HepG2 (cell line): ENCODE data around the gene NAP1L1. TPM values are rescaled to one million over a fixed set of nuclear protein-coding genes. Genes with fewer than 3 reads are reported as not detected.

Experiments used
- AGO2 ChIP-seq: fragments of 200-400 bp; formaldehyde crosslinking; optimal IDR thresholded peaks from 2 replicates; pipeline ENCODE3; 2017; ENCODE audit warnings: mild to moderate bottlenecking, low read depth, low read length, moderate library complexity
- ATF7-NPFF ChIP-seq: sonication (generic); formaldehyde crosslinking; IDR thresholded peaks from 2 replicates; pipeline ENCODE4 v1.8.1; 2023; ENCODE audit warnings: mild to moderate bottlenecking, low read depth, missing genetic modification reagents, moderate library complexity
- BRD4 ChIP-seq: sonication (generic); formaldehyde crosslinking; IDR thresholded peaks from 2 replicates; pipeline ENCODE4 v1.4.0; 2020; ENCODE audit warnings: missing genetic modification reagents
- CC2D1A ChIP-seq: sonication (generic); formaldehyde crosslinking; IDR thresholded peaks from 2 replicates; pipeline ENCODE4 v1.8.1; 2023; ENCODE audit warnings: mild to moderate bottlenecking, missing genetic modification reagents
- EHMT2 ChIP-seq: fragments of 200-600 bp; sonication (generic); IDR thresholded peaks from 2 replicates; pipeline ENCODE4 v1.7.0; 2017; ENCODE audit warnings: antibody characterized with exemption, low read depth, low read length, borderline replicate concordance
- ETV5 ChIP-seq: IDR thresholded peaks from 2 replicates; pipeline ENCODE4 v1.6.1; 2018; ENCODE audit warnings: missing biosample characterization, missing genetic modification reagents, inconsistent platforms, borderline replicate concordance
- FLYWCH1 ChIP-seq: sonication (generic); formaldehyde crosslinking; IDR thresholded peaks from 2 replicates; pipeline ENCODE4 v1.8.1; 2023; ENCODE audit warnings: mild to moderate bottlenecking, missing genetic modification reagents
- KMT2A ChIP-seq: sonication (generic); formaldehyde crosslinking; IDR thresholded peaks from 2 replicates; pipeline ENCODE4 v1.4.0; 2020; ENCODE audit warnings: missing genetic modification reagents
- NFIB ChIP-seq: sonication (generic); formaldehyde crosslinking; IDR thresholded peaks from 2 replicates; pipeline ENCODE4 v1.9.0; 2021; ENCODE audit warnings: missing genetic modification reagents, mild to moderate bottlenecking, borderline replicate concordance
- POLR2AphosphoS2 ChIP-seq: IDR thresholded peaks from 2 replicates; pipeline ENCODE4 v1.6.1; 2011; ENCODE audit warnings: low read depth, low read length, improper control_type of control experiment
- PPARG ChIP-seq: conservative IDR thresholded peaks from 2 replicates; pipeline ENCODE4 v1.6.1; 2016; ENCODE audit warnings: missing biosample characterization, missing genetic modification reagents
- WIZ ChIP-seq: sonication (generic); formaldehyde crosslinking; IDR thresholded peaks from 2 replicates; pipeline ENCODE4 v1.5.1; 2020; ENCODE audit warnings: mild to moderate bottlenecking, missing genetic modification reagents
- ZBTB21 ChIP-seq: sonication (generic); formaldehyde crosslinking; IDR thresholded peaks from 2 replicates; pipeline ENCODE4 v1.4.0; 2020; ENCODE audit warnings: missing genetic modification reagents
- ZNF180 ChIP-seq: sonication (generic); formaldehyde crosslinking; IDR thresholded peaks from 2 replicates; pipeline ENCODE4 v1.4.0; 2020; ENCODE audit warnings: low read depth, missing genetic modification reagents, borderline replicate concordance
- ZNF3 ChIP-seq: IDR thresholded peaks from 2 replicates; pipeline ENCODE4 v1.7.0; 2017; ENCODE audit warnings: inconsistent platforms
- ZNF441 ChIP-seq: sonication (generic); formaldehyde crosslinking; IDR thresholded peaks from 2 replicates; pipeline ENCODE4 v1.7.0; 2021; ENCODE audit warnings: missing genetic modification reagents, borderline replicate concordance
- ZNF563 ChIP-seq: sonication (generic); formaldehyde crosslinking; IDR thresholded peaks from 2 replicates; pipeline ENCODE4 v1.8.0; 2022; ENCODE audit warnings: mild to moderate bottlenecking, moderate library complexity, missing genetic modification reagents
- ZNF816 ChIP-seq: sonication (generic); formaldehyde crosslinking; IDR thresholded peaks from 2 replicates; pipeline ENCODE4 v1.8.0; 2022; ENCODE audit warnings: missing genetic modification reagents, mild to moderate bottlenecking, borderline replicate concordance
- ZSCAN21 ChIP-seq: sonication (generic); formaldehyde crosslinking; IDR thresholded peaks from 2 replicates; pipeline ENCODE4 v1.8.0; 2022; ENCODE audit warnings: mild to moderate bottlenecking, missing genetic modification reagents, moderate library complexity, borderline replicate concordance
- polyA plus RNA-seq, 8 experiments: library from polyadenylated mRNA; depleted of rRNA in 3 of 8; stranded (reverse) in 7 of 8; unstranded in 1 of 8; fragments of >200 nt; fragmentation: Illumina TruSeq in 4 of 8; extraction: Trizol in 4 of 8; gene quantifications; 2 replicates each; pipeline versions ENCODE4 v1.2.1 to v1.2.3, GENCODE V29; 2011 to 2016; ENCODE audit warnings: low read depth in 4 of 8, missing spikeins in 1 of 8, mixed read lengths in 1 of 8; ENCODE audit not compliant: insufficient read depth in 1 of 8
- total RNA-seq, 5 experiments: library from RNA; depleted of rRNA; stranded (reverse); fragments of >200 nt; fragmentation: Illumina TruSeq; extraction: Trizol; gene quantifications; 2 replicates each; pipeline ENCODE4 v1.2.3, GENCODE V29; 2016; ENCODE audit warnings: low read depth in 1 of 5
- TF ChIP-seq, protein P1 (sequence below), 2 experiments: IDR thresholded peaks; 2 replicates each; pipeline ENCODE4 v1.6.1; 2011 to 2012; ENCODE audit warnings: low read length in 2 of 2, borderline replicate concordance in 1 of 2, low read depth in 1 of 2, mild to moderate bottlenecking in 1 of 2, moderate library complexity in 1 of 2
- TF ChIP-seq, protein P2 (sequence below): sonication (generic); formaldehyde crosslinking; IDR thresholded peaks from 2 replicates; pipeline ENCODE4 v1.4.0; 2020; ENCODE audit warnings: missing genetic modification reagents; ENCODE audit errors: not compliant biosample characterization
- TF ChIP-seq, protein P3 (sequence below): sonication (generic); formaldehyde crosslinking; IDR thresholded peaks from 2 replicates; pipeline ENCODE4 v1.4.0; 2020; ENCODE audit warnings: missing genetic modification reagents, borderline replicate concordance
- TF ChIP-seq, protein P4 (sequence below): conservative IDR thresholded peaks from 2 replicates; pipeline ENCODE4 v1.6.1; 2018; ENCODE audit warnings: missing genetic modification reagents

Gene NAP1L1
- total and polyA plus RNA-seq, 2 of the 13 experiments (the other 11 are each of a cell fraction or from before 2014, with no cell fraction given) = 207 to 309 TPM

DNA sequence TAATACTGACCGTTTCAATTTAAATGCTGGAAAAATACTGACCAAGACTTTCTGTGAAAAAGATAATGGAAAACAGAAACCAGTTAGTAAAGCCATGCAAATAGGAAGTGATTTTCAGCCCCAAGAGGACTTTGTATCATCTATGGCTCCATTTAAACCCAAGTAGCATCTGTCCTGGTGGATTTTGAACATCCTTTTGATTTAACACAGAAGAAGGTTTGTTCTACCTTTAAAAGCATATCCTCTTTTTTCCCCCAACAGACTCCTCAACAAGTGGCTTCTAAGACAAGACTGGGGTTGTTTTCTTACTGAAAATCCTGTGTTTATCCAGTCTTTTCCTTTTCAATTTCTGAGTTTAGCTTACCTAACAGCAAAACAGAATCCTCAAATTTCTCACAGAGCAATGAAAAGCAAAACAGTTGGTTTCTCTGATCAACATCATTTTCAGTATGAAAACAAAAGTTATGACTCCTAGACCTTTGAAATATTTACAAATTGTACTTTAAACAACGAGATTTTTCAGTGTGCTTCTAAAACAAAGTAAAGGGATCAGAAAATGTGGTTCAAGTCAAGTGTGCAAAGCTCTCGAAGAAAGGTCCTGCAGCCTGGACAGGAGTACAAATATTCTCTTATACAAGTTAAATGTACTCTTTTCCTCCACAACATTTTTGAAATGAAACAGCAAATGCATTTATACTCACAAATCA lies 55.8 kb downstream of the NAP1L1 start (continued):
- TF ChIP-seq, protein P1, sequence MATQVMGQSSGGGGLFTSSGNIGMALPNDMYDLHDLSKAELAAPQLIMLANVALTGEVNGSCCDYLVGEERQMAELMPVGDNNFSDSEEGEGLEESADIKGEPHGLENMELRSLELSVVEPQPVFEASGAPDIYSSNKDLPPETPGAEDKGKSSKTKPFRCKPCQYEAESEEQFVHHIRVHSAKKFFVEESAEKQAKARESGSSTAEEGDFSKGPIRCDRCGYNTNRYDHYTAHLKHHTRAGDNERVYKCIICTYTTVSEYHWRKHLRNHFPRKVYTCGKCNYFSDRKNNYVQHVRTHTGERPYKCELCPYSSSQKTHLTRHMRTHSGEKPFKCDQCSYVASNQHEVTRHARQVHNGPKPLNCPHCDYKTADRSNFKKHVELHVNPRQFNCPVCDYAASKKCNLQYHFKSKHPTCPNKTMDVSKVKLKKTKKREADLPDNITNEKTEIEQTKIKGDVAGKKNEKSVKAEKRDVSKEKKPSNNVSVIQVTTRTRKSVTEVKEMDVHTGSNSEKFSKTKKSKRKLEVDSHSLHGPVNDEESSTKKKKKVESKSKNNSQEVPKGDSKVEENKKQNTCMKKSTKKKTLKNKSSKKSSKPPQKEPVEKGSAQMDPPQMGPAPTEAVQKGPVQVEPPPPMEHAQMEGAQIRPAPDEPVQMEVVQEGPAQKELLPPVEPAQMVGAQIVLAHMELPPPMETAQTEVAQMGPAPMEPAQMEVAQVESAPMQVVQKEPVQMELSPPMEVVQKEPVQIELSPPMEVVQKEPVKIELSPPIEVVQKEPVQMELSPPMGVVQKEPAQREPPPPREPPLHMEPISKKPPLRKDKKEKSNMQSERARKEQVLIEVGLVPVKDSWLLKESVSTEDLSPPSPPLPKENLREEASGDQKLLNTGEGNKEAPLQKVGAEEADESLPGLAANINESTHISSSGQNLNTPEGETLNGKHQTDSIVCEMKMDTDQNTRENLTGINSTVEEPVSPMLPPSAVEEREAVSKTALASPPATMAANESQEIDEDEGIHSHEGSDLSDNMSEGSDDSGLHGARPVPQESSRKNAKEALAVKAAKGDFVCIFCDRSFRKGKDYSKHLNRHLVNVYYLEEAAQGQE (IDR thresholded peaks at IDR 0.05; ENCODE audit: borderline replicate concordance in 1 of 2, low read depth in 1 of 2, low read length in 2 of 2) = no peak
- TF ChIP-seq ATF7-NPFF (CRISPR knock-in tag) (no peak), POLR2AphosphoS2 (no peak), ZNF563 (CRISPR knock-in tag) (no peak), ZBTB21 (CRISPR knock-in tag) (no peak), ZNF441 (CRISPR knock-in tag) (no peak), BRD4 (CRISPR knock-in tag) (no peak), AGO2 (peak; percentile 55), CC2D1A (CRISPR knock-in tag) (no peak), EHMT2 (no peak), FLYWCH1 (CRISPR knock-in tag) (no peak), ZNF816 (CRISPR knock-in tag) (no peak), ZNF180 (CRISPR knock-in tag) (no peak), ETV5 (CRISPR knock-in tag) (no peak), ZSCAN21 (CRISPR knock-in tag) (no peak), NFIB (CRISPR knock-in tag) (no peak), WIZ (CRISPR knock-in tag) (no peak), PPARG (CRISPR knock-in tag) (no peak; the same call in 1 of the 2 replicates), KMT2A (CRISPR knock-in tag) (no peak), ZNF3 (CRISPR knock-in tag) (no peak)
- TF ChIP-seq, protein P2, sequence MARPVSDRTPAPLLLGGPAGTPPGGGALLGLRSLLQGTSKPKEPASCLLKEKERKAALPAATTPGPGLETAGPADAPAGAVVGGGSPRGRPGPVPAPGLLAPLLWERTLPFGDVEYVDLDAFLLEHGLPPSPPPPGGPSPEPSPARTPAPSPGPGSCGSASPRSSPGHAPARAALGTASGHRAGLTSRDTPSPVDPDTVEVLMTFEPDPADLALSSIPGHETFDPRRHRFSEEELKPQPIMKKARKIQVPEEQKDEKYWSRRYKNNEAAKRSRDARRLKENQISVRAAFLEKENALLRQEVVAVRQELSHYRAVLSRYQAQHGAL (CRISPR knock-in tag) = no peak
- TF ChIP-seq, protein P3, sequence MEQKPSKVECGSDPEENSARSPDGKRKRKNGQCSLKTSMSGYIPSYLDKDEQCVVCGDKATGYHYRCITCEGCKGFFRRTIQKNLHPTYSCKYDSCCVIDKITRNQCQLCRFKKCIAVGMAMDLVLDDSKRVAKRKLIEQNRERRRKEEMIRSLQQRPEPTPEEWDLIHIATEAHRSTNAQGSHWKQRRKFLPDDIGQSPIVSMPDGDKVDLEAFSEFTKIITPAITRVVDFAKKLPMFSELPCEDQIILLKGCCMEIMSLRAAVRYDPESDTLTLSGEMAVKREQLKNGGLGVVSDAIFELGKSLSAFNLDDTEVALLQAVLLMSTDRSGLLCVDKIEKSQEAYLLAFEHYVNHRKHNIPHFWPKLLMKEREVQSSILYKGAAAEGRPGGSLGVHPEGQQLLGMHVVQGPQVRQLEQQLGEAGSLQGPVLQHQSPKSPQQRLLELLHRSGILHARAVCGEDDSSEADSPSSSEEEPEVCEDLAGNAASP = no peak
- TF ChIP-seq, protein P4, sequence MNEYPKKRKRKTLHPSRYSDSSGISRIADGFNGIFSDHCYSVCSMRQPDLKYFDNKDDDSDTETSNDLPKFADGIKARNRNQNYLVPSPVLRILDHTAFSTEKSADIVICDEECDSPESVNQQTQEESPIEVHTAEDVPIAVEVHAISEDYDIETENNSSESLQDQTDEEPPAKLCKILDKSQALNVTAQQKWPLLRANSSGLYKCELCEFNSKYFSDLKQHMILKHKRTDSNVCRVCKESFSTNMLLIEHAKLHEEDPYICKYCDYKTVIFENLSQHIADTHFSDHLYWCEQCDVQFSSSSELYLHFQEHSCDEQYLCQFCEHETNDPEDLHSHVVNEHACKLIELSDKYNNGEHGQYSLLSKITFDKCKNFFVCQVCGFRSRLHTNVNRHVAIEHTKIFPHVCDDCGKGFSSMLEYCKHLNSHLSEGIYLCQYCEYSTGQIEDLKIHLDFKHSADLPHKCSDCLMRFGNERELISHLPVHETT (CRISPR knock-in tag) = no peak
